ENCODE data around the gene INHBE.
"Not testable (repeated sequence)": the region's sequence is repeated elsewhere in the genome, so short reads cannot be mapped to it uniquely, and the experiment has no call there.

The INHBE gene, protein sequence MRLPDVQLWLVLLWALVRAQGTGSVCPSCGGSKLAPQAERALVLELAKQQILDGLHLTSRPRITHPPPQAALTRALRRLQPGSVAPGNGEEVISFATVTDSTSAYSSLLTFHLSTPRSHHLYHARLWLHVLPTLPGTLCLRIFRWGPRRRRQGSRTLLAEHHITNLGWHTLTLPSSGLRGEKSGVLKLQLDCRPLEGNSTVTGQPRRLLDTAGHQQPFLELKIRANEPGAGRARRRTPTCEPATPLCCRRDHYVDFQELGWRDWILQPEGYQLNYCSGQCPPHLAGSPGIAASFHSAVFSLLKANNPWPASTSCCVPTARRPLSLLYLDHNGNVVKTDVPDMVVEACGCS

DNA sequence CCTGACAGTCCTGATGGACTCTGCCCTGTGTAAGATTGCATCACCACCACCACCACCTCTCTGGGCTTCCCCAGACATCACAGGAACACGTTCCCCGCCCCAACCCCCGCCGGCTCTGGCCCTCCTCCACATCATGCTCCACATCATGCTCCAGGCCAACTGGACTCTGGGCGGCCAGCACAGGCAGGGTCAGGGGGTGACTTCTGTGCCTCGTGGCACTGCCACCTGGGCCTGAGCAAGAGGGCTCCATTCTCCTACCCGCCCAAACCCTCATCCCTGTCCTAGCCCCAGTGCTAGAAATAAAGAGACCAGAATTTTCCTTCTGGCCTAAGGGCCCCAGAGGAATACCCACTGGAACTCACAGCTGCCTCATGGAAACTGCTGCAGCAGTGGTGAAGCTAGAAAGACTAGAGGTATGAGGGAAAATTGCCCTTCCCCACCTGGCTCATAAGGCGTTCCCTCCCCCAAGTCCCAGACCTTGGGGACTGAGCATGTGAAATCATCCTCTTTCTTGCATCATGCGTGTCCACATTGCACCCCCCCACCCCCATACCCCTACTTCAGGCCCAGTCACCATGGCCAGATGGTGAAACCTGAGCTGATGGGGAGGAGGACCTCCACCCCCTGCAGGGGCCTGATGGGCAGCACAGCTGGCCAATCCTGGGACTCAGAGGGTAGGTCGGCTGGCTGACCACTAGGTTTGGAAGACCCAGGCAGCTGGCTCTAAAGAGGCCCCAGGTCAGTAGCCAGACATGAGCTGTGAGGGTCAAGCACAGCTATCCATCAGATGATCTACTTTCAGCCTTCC is at the start of gene INHBE:
TSS of gene INHBE (plus strand) at position 742 of the 808 bp plus-strand sequence. CDS start 230 bp downstream, outside the sequence.
- DNase-seq, result no peak

DNA sequence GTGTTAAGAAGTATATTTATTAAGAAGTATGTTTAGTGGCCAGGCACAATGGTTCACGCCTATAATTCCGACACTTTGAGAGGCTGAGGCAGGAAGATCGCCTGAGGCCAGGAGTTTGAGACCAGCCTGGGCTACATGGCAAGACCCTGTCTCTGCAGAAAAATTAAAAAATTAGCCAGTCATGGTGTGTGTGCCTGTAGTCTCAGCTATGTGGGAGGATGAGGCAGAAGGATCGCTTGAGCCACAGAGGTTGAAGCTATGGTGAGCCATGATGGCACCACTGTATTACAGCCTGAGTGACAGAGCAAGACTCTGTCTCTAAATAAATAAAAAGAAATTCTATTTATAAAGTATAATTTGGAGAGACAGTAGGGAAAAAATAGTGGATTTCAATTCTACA is 44.6 kb upstream of the INHBE start:
- DNase-seq, result no peak

DNA sequence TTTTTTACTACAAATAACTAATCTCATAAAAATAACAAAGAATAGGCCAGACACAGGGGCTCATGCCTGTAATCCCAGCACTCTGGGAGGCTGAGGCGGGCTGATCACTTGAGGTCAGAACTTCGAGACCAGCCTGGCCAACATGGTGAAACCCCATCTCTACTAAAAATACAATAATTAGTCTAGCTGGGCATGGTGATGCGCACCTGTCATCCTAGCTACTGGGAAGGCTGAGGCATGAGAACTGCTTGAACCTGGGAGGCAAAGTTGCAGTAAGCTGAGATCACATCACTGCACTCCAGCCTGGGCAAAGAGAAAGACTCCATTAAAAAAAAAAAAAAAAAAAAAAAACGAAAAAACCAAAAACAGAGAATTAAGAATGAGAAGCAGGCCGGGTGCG is 40.9 kb upstream of the INHBE start:
- DNase-seq, result not testable (repeated sequence)

DNA sequence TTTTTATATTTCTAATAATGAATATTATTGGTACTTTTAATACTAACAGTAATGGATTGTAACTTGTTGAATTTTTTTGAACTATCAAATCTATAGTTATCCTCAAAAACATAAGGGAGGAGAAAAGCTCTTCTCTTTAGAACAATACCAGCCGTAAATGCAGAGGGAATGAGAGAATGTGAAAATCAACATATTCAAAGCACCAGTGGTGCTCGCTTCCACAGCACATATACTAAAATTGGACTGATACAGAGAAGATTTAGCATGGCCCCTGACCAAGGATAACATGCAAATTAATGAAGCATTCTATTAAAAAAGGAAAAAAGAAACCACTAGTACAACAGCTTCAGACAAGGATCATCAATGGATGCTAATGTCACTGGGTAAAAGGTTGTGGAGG is 40.0 kb upstream of the INHBE start:
- no peak for DNase-seq

DNA sequence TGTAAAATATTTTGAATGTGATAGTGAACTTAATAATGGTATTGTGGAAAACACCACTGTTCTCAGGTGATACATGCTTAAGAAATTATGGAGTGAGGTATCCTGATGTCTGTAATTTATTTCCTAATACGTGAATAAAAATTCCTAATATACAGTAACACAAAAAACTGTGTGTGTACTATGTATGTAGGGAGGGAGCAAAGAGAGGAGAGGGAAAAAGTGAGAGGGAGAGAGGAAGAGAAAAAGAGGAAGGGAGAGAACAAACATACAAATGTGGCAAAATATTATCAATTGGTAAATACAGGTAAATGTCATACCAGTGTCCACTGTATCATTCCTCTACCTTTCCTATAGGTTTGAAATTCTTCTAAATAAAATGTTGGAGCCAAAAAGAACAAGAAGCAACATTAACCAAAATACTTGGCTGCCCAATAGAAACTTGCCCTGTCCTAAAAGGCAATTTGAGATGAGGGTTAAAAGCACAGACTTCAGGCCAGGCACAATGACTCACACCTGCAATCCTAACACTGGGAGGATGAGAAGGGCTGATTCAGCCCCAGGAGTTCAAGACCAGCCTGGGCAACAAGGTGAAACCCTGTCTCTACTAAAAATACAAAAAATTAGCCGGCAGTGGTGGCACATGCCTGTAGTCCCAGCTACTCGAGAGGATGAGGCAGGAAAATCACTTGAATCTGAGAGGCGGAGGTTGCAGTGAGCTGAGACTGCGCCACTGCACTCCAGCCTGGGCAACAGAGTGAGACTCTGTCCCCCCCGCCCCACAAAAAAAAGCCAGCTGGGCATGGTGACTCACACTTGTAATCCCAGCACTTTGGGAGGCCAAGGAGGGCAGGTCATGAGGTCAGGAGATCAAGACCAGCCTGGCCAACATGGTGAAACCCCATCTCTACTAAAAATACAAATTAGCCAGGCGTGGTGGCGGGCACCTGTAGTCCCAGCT is 38.8 kb upstream of the INHBE start:
- DNase-seq, result peak in 1 of 2 experiments; percentile 15

DNA sequence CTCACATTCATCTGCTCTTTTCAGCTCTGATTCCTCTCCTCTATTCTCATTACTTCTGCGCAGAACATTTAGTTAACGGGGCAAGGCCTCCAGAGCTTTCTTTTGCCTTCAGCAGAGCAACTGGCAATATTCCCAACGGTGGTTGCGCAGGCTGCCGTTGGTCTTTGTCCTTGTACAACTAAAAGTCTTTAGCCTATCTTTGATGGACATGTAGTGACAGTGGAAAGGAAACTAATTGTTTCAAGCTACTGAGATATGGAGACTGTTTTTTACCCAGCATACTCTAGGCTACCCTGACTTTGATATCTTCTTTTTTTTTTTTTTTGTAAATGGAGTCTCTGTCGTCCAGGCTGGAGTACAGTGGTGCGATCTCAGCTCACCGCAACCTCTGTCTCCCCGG is 36.9 kb upstream of the INHBE start:
- no peak for DNase-seq

DNA sequence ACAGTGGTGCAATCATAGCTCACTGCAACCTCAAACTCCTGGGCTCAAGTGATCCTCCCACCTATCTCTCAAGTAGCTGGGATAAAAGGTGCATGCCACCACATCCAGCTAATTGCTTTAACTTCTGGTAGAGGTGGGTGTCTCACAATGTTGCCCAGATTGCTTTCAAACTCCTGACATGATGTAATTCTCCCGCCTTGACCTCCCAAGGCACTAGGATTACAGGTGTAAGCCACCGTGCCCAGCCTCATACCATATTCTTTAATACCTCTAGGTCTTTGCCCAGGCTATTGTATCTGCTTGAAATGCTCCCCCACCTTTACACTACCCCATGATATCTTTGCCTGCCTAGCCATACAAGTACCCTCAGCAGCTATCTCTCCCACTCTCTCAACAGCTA is 35.6 kb upstream of the INHBE start:
- DNase-seq, result no peak

DNA sequence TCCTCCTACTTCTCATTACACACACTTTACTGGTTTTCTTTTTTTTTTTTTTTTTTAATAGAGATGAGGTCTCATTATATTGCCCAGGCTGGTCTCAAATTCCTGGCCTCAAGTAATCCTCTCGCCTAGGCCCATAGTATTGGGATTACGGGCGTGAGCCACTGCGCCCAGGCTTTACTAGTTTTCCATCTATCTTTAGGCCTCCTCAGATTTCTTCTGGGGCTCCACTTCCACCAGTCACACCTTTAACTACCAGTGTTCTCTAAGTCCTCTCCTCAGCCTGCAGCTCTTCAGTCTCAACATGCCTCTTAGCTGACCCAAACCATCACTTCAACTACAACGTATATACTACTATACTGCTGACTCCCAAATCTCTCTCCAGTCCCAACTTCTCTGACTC is 34.6 kb upstream of the INHBE start:
- no peak for DNase-seq

DNA sequence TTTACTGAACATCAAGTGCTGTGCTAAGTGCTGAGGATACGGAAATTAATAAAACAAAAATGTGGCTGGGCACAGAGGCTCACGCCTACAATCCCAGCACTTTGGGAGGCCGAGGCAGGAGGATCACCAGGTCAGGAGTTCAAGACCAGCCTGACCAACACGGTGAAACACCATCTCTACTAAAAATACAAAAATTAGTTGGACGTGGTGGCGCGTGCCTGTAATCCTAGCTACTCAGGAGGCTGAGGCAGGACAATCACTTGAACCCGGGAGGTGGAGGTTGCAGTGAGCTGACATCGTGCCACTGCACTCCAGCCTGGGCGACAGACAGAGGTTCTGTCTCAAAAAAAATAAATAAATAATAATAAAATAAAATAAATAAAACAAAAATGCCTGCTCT is 28.2 kb upstream of the INHBE start:
- not testable (repeated sequence) for DNase-seq

DNA sequence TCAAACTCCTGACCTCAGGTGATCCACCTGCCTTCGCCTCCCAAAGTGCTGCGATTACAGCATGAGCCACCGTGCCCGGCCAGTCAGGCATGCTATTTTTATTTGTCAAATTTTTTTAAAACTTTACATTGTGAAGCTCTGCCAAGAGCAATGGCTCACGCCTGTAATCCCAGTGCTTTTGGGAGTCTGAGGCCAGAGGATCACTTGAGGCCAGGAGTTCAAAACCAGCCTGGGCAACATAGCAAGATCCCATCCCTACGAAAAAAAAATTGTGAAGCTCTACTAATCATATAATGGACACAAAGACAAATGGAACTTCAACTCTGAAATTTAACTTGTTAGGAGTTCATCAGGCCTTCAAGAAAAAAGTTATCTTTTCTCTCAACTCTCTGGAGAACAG is 26.1 kb upstream of the INHBE start:
- DNase-seq, result no peak

DNA sequence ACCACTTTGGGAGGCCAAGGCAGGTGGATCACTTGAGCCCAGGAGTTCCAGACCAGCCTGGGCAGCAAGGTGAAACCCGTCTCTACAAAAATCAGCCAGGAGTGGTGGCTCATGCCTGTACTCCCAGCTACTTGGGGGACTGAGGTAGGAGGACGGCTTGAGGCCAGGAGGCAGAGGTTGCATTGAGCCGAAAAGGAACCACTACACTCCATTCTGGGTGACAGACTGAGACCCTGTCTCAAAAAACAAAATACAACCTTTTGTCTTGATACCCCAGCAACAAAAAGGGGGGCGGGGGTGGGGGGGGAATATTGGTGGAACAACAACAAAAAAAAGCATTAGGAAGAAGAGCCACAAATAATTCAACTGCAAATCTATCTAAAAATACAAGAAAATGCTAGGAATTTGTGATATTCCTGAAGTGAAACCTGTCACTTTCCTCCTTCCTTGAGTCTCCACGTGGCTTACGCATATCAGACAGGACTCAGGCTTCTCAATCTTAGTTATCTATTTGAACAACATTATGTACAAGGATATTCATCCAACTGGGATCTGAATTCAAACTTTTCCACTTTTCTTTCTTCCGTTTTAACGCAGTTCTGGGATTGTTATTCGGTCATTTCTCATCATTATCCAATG is 25.5 kb upstream of the INHBE start:
- DNase-seq, result peak in 1 of 2 experiments; percentile 30

DNA sequence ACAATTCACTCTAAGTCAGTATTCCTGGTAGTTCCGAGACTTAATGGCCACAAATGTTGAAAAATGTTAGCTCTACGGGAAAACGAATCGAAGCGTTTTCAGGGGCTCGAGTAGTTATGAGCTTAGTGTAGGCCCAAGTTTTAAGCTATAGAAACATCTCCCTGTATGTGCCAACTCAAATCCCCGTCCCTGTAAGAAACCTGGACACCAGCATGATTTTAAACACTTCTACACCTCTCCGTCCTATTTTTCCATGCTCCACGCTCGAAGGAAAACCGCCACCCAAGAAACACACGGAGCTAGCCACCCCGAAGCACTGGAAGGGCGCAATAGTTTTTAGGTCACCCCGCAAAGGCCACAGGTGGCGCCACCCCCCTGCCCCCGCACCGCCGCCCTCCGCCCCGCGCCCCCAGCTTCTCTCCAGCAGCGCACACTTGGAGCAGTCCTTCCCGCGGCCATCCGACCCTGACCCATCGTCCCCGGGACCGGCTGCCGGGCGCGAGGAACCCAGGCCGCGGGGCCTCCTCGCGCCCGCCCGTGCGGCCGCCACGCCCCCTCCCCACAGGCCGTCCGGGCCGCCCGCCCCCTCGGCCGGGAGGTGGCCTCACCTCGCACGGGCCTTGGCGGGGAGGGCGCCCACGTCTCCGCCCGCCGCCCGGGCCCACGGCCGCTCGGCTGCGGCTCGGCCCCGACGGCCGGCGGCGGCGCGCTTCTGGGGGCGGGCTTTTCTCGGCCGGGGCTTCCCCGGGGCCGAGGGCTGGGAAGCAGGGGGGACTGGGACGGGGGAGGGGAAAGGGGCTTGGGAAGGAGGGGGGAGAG is 24.8 kb upstream of the INHBE start:
- DNase-seq, result peak; percentile 49 to 58

DNA sequence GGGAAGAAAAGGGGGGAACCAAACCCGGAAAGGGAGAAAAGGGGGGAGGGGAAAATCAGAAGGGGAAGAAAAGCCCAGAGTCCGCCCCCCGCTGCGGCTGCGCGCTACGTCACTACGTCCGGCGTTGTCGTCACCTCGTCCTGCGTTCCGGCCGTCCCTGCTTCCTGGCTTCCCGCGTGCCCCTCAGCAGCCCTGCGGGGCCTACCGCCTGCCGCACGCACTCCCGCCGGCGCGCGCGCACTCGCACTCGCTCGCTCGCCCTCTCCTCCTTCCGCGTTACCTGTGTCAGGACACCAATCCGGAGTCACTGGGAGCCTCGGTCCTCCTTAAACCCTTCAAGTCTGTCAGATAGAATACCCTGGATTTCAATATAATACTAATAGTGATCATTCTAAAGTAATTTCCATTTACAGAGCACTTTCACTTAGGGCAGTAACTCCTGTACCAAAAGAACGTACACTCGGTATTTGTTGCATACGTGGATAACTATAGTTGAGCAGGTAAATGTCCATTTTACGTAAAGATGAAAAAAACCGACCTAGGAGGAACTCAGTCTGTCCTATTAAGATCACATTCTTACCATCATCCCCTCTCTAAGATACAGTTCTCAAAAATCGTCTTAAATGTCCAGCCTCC is 24.1 kb upstream of the INHBE start, which contains the start of gene R3HDM2:
TSS of gene R3HDM2 (minus strand) at position 113 of the 636 bp plus-strand sequence. CDS start 120,615 bp downstream, outside the sequence.
- DNase-seq, result peak; percentile 79 to 93

DNA sequence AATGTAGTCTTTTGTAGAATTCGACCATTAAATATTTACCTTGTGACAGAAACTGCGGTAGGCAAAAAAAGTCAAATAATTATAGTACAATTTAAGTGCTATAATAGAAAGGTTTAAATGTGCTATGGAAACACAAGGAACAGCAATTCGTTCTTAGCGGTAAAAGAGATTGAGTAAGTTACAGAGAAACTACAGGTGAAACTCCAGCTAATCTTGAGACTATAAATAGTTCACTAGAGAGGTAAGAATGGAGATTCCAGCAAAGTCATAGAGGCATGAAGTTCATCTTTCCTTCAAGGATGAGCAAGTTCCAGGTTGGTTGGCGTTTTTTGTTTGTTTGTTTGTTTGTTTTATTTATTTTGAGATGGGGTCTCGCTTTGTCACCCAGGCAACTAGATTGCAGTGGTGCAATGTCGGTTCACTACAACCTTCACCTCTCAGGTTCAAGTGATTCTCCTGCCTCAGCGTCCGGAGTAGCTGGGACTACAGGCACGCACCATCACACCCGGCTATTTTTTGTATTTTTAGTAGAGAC is 23.4 kb upstream of the INHBE start:
- no peak for DNase-seq

DNA sequence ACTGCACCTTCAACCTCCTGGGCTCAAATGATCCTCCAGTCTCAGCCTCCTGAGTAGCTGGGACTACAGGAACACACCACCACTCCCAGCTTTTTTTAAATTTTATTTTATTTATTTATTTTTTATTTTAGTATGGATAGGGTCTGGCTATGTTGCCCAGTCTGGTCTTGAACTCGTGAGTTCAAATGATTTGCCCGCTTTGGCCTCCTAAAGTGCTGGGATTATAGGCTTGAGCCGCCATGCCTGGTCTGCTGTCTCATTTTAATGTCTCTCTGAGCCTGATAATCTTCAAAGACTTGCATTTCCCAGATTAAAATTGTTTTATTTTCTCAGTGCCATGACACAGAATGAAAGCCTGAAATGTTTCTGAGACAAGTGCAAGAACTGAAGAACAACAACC is 21.7 kb upstream of the INHBE start:
- DNase-seq, result no peak

DNA sequence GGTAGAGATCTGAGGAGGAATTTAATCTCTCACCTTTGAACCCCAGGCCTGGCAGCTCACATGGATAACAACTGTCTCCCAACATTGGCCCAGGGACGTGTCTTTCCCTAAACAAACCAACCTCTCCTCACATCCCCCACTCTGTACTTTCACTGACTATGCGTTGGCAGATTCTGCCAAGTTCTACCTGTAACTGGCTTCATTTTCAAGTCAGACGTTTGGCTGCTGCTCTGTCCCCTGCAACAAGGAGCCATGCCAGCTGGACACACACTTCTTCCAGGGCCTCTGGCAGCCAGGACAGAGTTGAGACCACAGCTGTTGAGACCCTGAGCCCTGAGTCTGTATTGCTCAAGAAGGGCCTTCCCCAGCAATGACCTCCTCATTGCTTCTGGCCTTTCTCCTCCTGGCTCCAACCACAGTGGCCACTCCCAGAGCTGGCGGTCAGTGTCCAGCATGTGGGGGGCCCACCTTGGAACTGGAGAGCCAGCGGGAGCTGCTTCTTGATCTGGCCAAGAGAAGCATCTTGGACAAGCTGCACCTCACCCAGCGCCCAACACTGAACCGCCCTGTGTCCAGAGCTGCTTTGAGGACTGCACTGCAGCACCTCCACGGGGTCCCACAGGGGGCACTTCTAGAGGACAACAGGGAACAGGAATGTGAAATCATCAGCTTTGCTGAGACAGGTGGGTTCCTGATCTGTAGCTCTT is 20.4 kb upstream of the INHBE start, which contains the start of gene INHBC:
TSS of gene INHBC (plus strand) at position 268 of the 707 bp plus-strand sequence. CDS start at position 371, 103 bp downstream.
- no peak for DNase-seq

DNA sequence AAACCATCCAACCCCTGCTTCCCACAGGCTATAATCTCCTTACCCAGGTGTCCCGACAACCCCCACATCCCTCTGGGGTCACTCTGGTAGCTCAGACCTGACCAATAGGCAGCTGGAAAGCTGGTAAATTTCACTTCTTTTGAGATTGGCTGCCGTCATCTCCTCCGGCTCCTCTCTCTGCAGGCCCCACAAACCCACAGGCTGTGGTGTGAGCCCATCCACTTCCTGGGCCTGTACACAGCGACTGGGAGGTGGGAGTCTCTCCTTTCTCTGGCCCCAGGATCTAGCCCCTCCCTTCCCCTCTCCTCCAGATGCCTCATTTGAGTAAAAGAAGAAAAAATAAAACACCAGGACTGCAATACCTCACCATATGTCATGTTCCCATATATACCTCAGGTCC is 19.8 kb upstream of the INHBE start:
- DNase-seq, result no peak

DNA sequence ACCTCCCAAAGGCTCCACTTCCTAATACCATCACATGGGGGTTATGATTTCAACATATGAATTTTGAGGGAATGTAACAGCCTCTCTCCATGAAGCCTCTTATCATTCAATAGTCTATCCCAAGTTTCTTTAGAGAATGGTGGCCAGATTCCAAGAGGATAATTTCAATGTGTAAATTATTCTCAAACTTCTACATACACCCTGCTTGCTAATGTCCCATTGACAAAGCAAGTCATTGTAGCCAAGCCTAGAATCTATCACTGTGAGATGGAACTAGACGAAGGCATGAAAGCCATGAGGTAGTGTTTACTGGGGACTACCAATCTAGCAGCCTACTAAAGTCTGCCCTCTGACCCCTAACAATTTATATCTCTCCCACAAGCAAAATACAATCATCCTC is 16.7 kb upstream of the INHBE start:
- DNase-seq, result no peak

DNA sequence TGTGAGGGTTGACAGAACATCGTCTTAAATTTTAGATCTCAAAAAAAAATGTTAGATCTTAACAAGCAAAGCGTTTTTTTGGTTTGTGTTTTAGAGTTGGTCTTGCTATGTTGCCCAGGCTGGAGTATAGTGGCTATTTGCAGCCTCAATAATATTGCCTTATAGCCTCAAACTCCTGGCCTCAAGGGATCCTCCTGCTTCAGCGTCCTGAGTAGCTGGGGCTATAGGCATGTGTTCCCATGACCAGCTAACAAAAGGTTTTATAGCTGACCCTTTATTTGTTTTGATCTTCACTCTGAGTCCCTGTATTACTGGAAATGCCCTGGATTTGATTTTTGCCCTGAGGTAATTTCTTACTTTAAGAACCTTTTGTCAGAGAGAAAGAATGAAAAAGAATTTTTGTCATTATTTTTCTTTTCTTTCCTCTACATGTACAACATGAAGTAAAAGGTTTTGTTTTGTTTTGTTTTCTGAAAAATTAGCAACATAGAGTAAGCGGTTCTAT is 15.3 kb upstream of the INHBE start:
- DNase-seq, result no peak

DNA sequence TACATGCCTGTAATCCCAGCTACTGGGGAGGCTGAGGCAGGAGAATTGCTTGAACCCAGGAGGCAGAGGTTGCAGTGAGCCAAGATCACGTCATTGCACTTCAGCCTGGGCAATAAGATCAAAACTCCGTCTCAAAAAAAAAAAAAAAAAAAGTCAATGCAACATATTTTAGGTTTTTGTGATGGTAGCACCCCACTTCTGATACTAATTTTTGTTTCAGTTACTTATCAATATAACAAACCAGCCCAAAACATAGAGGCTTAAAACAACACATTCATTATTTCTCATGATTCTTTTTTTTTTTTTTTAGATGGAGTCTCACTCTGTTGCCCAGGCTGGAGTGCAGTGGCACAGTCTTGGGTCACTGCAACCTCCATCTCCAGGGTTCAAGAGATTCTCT is 13.7 kb upstream of the INHBE start:
- not testable (repeated sequence) for DNase-seq

Data from SW 1271 (cell line).